Right lobe of liver (tissue), 6 donors: ENCODE measurements around the gene MT1H. TPM values are rescaled to one million over a fixed set of nuclear protein-coding genes. Genes with fewer than 3 reads are reported as not detected.

Source experiments
- ATAC-seq, 4 donors: fragments of 200-7000 bp; cut with Tn5 transposase; one replicate each; pipeline ENCODE4 v1.9.1; 2020; ENCODE audit warnings: mild to moderate bottlenecking in 4 of 4, moderate library complexity in 4 of 4
- DNase-seq, 3 donors: peaks; one replicate each; pipeline ENCODE4 v3.0.0-alpha.2; 2020
- H3K27ac ChIP-seq, 3 donors: fragments of 200-600 bp; one replicate each; pipeline ENCODE4 v1.8.0; 2022
- H3K27me3 ChIP-seq, 2 donors: fragments of 200-600 bp; one replicate each; pipeline ENCODE4 v1.8.0; 2022
- H3K36me3 ChIP-seq, 4 donors: fragments of 200-600 bp; sonication (generic) in 1 of 4; one replicate each; pipeline versions ENCODE4 v1.5.1 to v1.8.0; 2017 to 2022; ENCODE audit warnings: control low read depth in 1 of 4
- H3K4me1 ChIP-seq, 4 donors: fragments of 200-600 bp; sonication (generic) in 1 of 4; one replicate each; pipeline versions ENCODE4 v1.5.1 to v1.8.0; 2017 to 2022; ENCODE audit warnings: control low read depth in 1 of 4
- H3K4me3 ChIP-seq, 3 donors: fragments of 200-600 bp; one replicate each; pipeline ENCODE4 v1.8.0; 2022
- H3K9me3 ChIP-seq, 4 donors: fragments of 200-600 bp; sonication (generic) in 1 of 4; one replicate each; pipeline versions ENCODE4 v1.5.1 to v1.8.0; 2017 to 2022; ENCODE audit warnings: control low read depth in 1 of 4
- CTCF ChIP-seq, 4 donors: fragments of 200-600 bp in 3 of 4; fragments of 450-650 bp in 1 of 4; IDR thresholded peaks; one replicate each; pipeline versions ENCODE4 v1.5.1 to v1.8.0; 2016 to 2022; ENCODE audit warnings: antibody characterized with exemption in 4 of 4, mild to moderate bottlenecking in 2 of 4
- POLR2A ChIP-seq: fragments of 450-650 bp; IDR thresholded peaks from one replicate; pipeline ENCODE4 v1.6.1; 2017; ENCODE audit warnings: antibody characterized with exemption, mild to moderate bottlenecking
- WGBS: methylation state at CpG from one replicate; pipeline ENCODE4 v1.1.6; 2018; ENCODE audit warnings: low coverage, low lambda C conversion rate; ENCODE audit not compliant: insufficient coverage; ENCODE audit errors: missing lambda C conversion rate; 5-methylcytosine and 5-hydroxymethylcytosine counted together
- intact Hi-C, 2 donors: fragments of 100-400 bp; cut with DNase I; formaldehyde crosslinking; loops; one replicate each; pipeline versions ENCODE4 v1.11.2 to v1.14.1; 2022
- total RNA-seq, 6 experiments: library from RNA; depleted of rRNA in 2 of 6; stranded (reverse); fragments of >200 nt in 2 of 6; fragmentation: NEBNext Ultra II Directional in 3 of 6; extraction: Animal tissue kit (Norgen Biotek cat#: 25700) in 3 of 6; gene quantifications; one replicate each; pipeline versions ENCODE4 v1.1.0 to v1.2.4, GENCODE V29; 2016 to 2023
- donor health status: DM: no; HTN: yes; CAD: no.
- donor health status: DM: no; HTN: no; CAD: no.
- donor health status: DM: no; HTN: no; CAD: no.
- donor health status: DM: no; HTN: yes; CAD: no.
- donor health status: DM: no; HTN: yes; CAD: no.

Gene MT1H
- total RNA-seq, 6 experiments from 2014 or later: 0.74 to 1,258 (median 358) TPM; not detected in 1

- Histone ChIP-seq H3K4me1 (no peaks in the 10 kb centered on the region), H3K4me3 (no peak overlapping the region), H3K27me3 (no peaks in the 10 kb centered on the region), H3K36me3 (no peaks in the 10 kb centered on the region), H3K27ac (no peak overlapping the region), H3K9me3 (no peaks in the 10 kb centered on the region)
- ATAC-seq (no peak), DNase-seq (no peak)
- no peak for TF ChIP-seq POLR2A
- TF ChIP-seq CTCF (IDR thresholded peaks at IDR 0.05): no peak
- intact Hi-C loops: no loop called here
- WGBS: 83% methylated on average over 1 of the region's 3 CpGs
Observed at GRCh38 chr16:56689171-56689570, 19.6 kb downstream of the MT1H start.

GRCh38 chr16:56690420-56691122 lies 21.0 kb downstream of the MT1H start:
- H3K27me3 ChIP-seq: no peaks in the 10 kb centered on the region
- no peaks in the 10 kb centered on the region for H3K36me3 ChIP-seq
- no peak overlapping the region for H3K27ac ChIP-seq
- ATAC-seq (no peak), DNase-seq (no peak)
- no peak overlapping the region for H3K4me3 ChIP-seq
- WGBS: 100% methylated on average over 2 of the region's 4 CpGs
- no peaks in the 10 kb centered on the region for H3K4me1 ChIP-seq
- TF ChIP-seq CTCF (IDR thresholded peaks at IDR 0.05) (no peak), POLR2A (no peak)
- intact Hi-C loops: loop anchor here in 1 of 2 donors (10.0 kb wide), 1 partner anchor 86 kb away; the partner anchor contains the start of gene MT2A
- no peaks in the 10 kb centered on the region for H3K9me3 ChIP-seq

GRCh38 chr16:56691885-56692284 lies 22.3 kb downstream of the MT1H start:
- DNase-seq (no peak), ATAC-seq (peak in 1 of 4 donors; percentile 14)
- no peak overlapping the region for H3K4me3 ChIP-seq
- H3K27me3 ChIP-seq: no peaks in the 10 kb centered on the region
- no peaks in the 10 kb centered on the region for H3K4me1 ChIP-seq
- no peaks in the 10 kb centered on the region for H3K36me3 ChIP-seq
- intact Hi-C loops: loop anchor here in 1 of 2 donors (10.0 kb wide), 1 partner anchor 87 kb away; the partner anchor contains the start of gene MT2A
- TF ChIP-seq CTCF (IDR thresholded peaks at IDR 0.05): no peak
- TF ChIP-seq POLR2A: no peak
- no peaks in the 10 kb centered on the region for H3K9me3 ChIP-seq
- H3K27ac ChIP-seq: no peak overlapping the region
- WGBS: 83% methylated on average over 1 of the region's 4 CpGs

GRCh38 chr16:56695246-56695645 lies 25.6 kb downstream of the MT1H start:
- no CpG with 5 or more reads among the region's 1 CpG for WGBS
- no peak for ATAC-seq
- TF ChIP-seq CTCF (IDR thresholded peaks at IDR 0.05) (no peak), POLR2A (no peak)
- Histone ChIP-seq H3K36me3 (no peaks in the 10 kb centered on the region), H3K9me3 (no peaks in the 10 kb centered on the region), H3K27me3 (no peaks in the 10 kb centered on the region), H3K4me1 (no peaks in the 10 kb centered on the region), H3K27ac (no peak overlapping the region), H3K4me3 (no peak overlapping the region)
- no peak for DNase-seq
- intact Hi-C loops: loop anchor here in 1 of 2 donors (10.0 kb wide), 1 partner anchor 90 kb away; the partner anchor contains the start of gene MT2A
